ENCODE measurements around the gene LYRM4. TPM values are rescaled to one million over a fixed set of nuclear protein-coding genes. Genes with fewer than 3 reads are reported as not detected.

LYRM4 gene
- total RNA-seq, 1 experiment from 2014 or later: 52.8 TPM

DNA sequence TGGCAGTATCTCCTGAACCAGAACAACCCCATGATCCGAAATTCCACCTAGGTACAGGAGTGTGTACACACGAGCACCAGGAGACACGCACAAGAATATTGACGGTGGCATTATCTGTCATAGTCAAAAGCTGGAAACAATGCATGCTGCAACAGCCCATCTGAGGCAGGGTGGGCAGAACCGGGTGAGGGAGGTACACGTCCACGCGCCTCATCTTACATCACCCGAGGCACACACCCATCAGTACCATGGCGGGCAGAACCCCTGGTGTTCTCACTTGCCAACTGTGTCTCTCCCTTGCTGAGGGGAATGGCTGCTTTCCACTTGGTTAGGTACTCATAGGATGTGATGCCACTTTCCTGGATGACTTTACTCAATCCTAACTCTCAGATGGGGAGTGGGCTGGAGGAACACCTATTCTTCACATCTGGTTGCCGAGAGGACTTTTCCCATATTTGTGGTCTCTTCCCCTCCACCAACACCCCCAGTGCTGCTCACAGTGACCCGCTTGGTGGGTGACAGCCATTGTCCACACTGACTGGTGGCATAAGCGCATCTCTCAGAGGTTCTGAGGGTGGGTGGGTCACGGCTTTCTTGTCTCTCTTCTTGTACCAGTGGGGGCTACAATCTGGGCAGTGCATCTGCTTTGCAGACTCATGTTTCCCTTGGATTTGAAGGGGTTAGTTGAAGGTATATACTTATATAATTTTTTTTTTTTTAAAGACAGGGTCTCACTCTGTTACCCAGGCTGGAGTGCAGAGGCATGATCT is 162.1 kb downstream of the LYRM4 start:
- Mint-ChIP-seq H3K4me3 (ENCODE audit: unreplicated experiment) (no peak overlapping the region), H3K36me3 (ENCODE audit: insufficient read depth, unreplicated experiment) (peaks cover 7% of the 10 kb centered on the region), H3K27me3 (ENCODE audit: insufficient read depth, unreplicated experiment) (no peaks in the 10 kb centered on the region), H3K27ac (ENCODE audit: unreplicated experiment) (no peak overlapping the region), H3K4me1 (ENCODE audit: low read depth, unreplicated experiment) (no peaks in the 10 kb centered on the region), H3K9me3 (ENCODE audit: unreplicated experiment) (no peaks in the 10 kb centered on the region)
- intact Hi-C loops (cut with micrococcal nuclease; ENCODE audit: unreplicated experiment): no loop called here
- ChIA-PET POLR2A (no interaction called here), CTCF (no interaction called here)
- Histone ChIP-seq H3K4me3 (ENCODE audit: low read depth, low read length) (no peak overlapping the region), H3K4me1 (no peaks in the 10 kb centered on the region), H3K36me3 (ENCODE audit: control insufficient read depth, insufficient read depth, low read length) (no peaks in the 10 kb centered on the region), H3K27me3 (replicated peaks; ENCODE audit: control insufficient read depth, insufficient read depth, low read length) (no peaks in the 10 kb centered on the region), H3K9me3 (no peaks in the 10 kb centered on the region)
- DNase-seq: no peak
- BruUV-seq (replicated peaks): no TSS peak
- TF ChIP-seq, protein P1, sequence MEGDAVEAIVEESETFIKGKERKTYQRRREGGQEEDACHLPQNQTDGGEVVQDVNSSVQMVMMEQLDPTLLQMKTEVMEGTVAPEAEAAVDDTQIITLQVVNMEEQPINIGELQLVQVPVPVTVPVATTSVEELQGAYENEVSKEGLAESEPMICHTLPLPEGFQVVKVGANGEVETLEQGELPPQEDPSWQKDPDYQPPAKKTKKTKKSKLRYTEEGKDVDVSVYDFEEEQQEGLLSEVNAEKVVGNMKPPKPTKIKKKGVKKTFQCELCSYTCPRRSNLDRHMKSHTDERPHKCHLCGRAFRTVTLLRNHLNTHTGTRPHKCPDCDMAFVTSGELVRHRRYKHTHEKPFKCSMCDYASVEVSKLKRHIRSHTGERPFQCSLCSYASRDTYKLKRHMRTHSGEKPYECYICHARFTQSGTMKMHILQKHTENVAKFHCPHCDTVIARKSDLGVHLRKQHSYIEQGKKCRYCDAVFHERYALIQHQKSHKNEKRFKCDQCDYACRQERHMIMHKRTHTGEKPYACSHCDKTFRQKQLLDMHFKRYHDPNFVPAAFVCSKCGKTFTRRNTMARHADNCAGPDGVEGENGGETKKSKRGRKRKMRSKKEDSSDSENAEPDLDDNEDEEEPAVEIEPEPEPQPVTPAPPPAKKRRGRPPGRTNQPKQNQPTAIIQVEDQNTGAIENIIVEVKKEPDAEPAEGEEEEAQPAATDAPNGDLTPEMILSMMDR (IDR thresholded peaks at IDR 0.05; ENCODE audit: insufficient read depth in 1 of 2, low read depth in 1 of 2, low read length in 1 of 2, severe bottlenecking in 1 of 2, unreplicated experiment in 1 of 2): no peak

DNA sequence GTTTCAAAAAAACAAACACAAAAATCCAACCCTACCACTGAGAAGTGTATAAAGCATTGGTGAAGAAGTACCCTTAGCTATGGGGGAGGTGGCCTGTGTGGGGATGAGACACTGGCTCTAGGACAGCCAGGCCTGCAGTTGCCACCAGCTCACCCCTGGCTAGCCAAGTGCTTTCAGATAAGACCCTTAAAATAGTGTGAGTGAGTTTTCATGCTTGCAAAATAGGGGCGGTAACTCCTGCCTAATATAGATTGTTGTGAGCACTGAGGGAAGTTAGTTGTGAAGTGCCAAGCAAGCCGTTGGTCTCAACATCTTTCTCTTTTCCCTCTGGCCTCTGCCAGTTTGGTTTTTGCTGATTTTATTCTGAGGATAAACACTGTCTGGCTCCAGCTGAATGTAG is 164.3 kb downstream of the LYRM4 start:
- CTCF ChIA-PET: no interaction called here

DNA sequence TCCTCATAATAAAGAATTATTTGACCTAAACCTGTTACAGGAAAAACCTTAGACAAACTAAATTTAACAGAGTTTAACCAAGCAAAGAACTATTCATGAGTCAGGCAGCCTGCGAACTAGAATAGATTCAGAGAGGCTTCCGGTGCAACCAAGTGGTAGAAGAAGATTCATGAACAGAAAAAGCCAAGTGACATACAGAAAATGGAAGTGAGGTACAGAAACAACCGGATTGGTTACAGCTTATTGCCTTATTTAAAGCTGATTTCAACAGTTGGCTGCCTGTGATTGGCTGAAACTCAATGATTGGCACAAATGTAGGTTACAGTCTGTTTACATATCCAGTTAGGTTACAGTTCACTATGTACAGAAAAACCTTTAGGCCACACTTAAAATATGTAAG is 165.5 kb downstream of the LYRM4 start:
- BruUV-seq (replicated peaks): no TSS peak
- H3K4me1 Mint-ChIP-seq (ENCODE audit: low read depth, unreplicated experiment): no peaks in the 10 kb centered on the region
- H3K4me3 ChIP-seq (ENCODE audit: low read depth, low read length): no peak overlapping the region
- DNase-seq: no peak
- no peaks in the 10 kb centered on the region for H3K36me3 ChIP-seq (ENCODE audit: control insufficient read depth, insufficient read depth, low read length)
- H3K27me3 ChIP-seq (replicated peaks; ENCODE audit: control insufficient read depth, insufficient read depth, low read length): no peaks in the 10 kb centered on the region
- CTCF ChIA-PET: no interaction called here
- H3K9me3 ChIP-seq: no peaks in the 10 kb centered on the region
- no peak overlapping the region for H3K4me3 Mint-ChIP-seq (ENCODE audit: unreplicated experiment)
- no peaks in the 10 kb centered on the region for H3K36me3 Mint-ChIP-seq (ENCODE audit: insufficient read depth, unreplicated experiment)
- H3K4me1 ChIP-seq: no peaks in the 10 kb centered on the region
- no peaks in the 10 kb centered on the region for H3K9me3 Mint-ChIP-seq (ENCODE audit: unreplicated experiment)
- H3K27me3 Mint-ChIP-seq (ENCODE audit: insufficient read depth, unreplicated experiment): no peaks in the 10 kb centered on the region
- intact Hi-C loops (cut with micrococcal nuclease; ENCODE audit: unreplicated experiment): no loop called here
- TF ChIP-seq, protein P1 (IDR thresholded peaks at IDR 0.05; ENCODE audit: insufficient read depth in 1 of 2, low read depth in 1 of 2, low read length in 1 of 2, severe bottlenecking in 1 of 2, unreplicated experiment in 1 of 2): no peak
- POLR2A ChIA-PET: no interaction called here
- H3K27ac Mint-ChIP-seq (ENCODE audit: unreplicated experiment): no peak overlapping the region

More for the DNA sequence above, 164.3 kb downstream of the LYRM4 start:
- no peak overlapping the region for H3K4me3 ChIP-seq (ENCODE audit: low read depth, low read length)
- no peaks in the 10 kb centered on the region for H3K27me3 Mint-ChIP-seq (ENCODE audit: insufficient read depth, unreplicated experiment)
- H3K27ac Mint-ChIP-seq (ENCODE audit: unreplicated experiment): no peak overlapping the region
- no peaks in the 10 kb centered on the region for H3K4me1 Mint-ChIP-seq (ENCODE audit: low read depth, unreplicated experiment)
- peaks cover 7% of the 10 kb centered on the region for H3K36me3 Mint-ChIP-seq (ENCODE audit: insufficient read depth, unreplicated experiment)
- intact Hi-C loops (cut with micrococcal nuclease; ENCODE audit: unreplicated experiment): no loop called here
- H3K4me1 ChIP-seq: no peaks in the 10 kb centered on the region
- H3K9me3 Mint-ChIP-seq (ENCODE audit: unreplicated experiment): no peaks in the 10 kb centered on the region
- H3K36me3 ChIP-seq (ENCODE audit: control insufficient read depth, insufficient read depth, low read length): no peaks in the 10 kb centered on the region
- H3K9me3 ChIP-seq: no peaks in the 10 kb centered on the region
- H3K4me3 Mint-ChIP-seq (ENCODE audit: unreplicated experiment): no peak overlapping the region
- TF ChIP-seq, protein P1 (IDR thresholded peaks at IDR 0.05; ENCODE audit: insufficient read depth in 1 of 2, low read depth in 1 of 2, low read length in 1 of 2, severe bottlenecking in 1 of 2, unreplicated experiment in 1 of 2): no peak
- DNase-seq: no peak
- no TSS peak for BruUV-seq (replicated peaks)
- H3K27me3 ChIP-seq (replicated peaks; ENCODE audit: control insufficient read depth, insufficient read depth, low read length): no peaks in the 10 kb centered on the region
- POLR2A ChIA-PET: no interaction called here

Measured in Caco-2 (cell line).